Endothelial cell of umbilical vein (primary cell): Measurements from ENCODE around the gene SAMD4B. TPM values are rescaled to one million over a fixed set of nuclear protein-coding genes. Genes with fewer than 3 reads are reported as not detected.

Experiments
- BruUV-seq: library from RNA; stranded (reverse); fragments of 400-500 nt; replicated peaks from 2 replicates; lab custom pipeline; 2021; lab: Mats Ljungman, UMichigan
- CTCF ChIA-PET: fragments of 300-600, 350-600 bp; sonication (Branson Sonifier 250); formaldehyde crosslinking; loops from one replicate; lab custom pipeline; 2021; ENCODE audit warnings: antibody characterized with exemption, inconsistent platforms; lab: Charles Lee
- POLR2A ChIA-PET: fragments of 300-600, 350-600 bp; sonication (Branson Sonifier 250); formaldehyde crosslinking; loops from one replicate; lab custom pipeline; 2021; ENCODE audit warnings: antibody characterized with exemption, inconsistent platforms; lab: Charles Lee
- DNase-seq: peaks from one replicate; pipeline ENCODE4 v3.0.0-alpha.2; 2011; ENCODE audit warnings: low read depth, low spot score
- FAIRE-seq: peaks from 2 replicates; lab custom pipeline; 2011; peaks lifted over from hg19 to GRCh38; lab: Jason Lieb, UNC
- H2AFZ ChIP-seq: 2 replicates; pipeline ENCODE4 v1.6.0; 2012; ENCODE audit warnings: low read depth, low read length, control low read depth, inconsistent platforms
- H3K27ac ChIP-seq: 2 replicates; pipeline ENCODE4 v1.5.1; 2011; ENCODE audit warnings: low read depth, mild to moderate bottlenecking, control low read depth, low read length, moderate library complexity; ENCODE audit not compliant: insufficient read depth
- H3K27me3 ChIP-seq, 2 experiments: 2 replicates each; pipeline versions ENCODE4 v1.6.0 to v1.6.1; 2011; ENCODE audit warnings: low read length in 2 of 2, mixed read lengths in 1 of 2; ENCODE audit not compliant: control insufficient read depth in 2 of 2, insufficient read depth in 2 of 2
- H3K36me3 ChIP-seq, 2 experiments: 2 replicates in 1 of 2; 3 replicates in 1 of 2; pipeline ENCODE4 v1.5.1; 2011; ENCODE audit warnings: low read length in 2 of 2, mild to moderate bottlenecking in 1 of 2, moderate library complexity in 1 of 2; ENCODE audit not compliant: control insufficient read depth in 2 of 2, insufficient read depth in 2 of 2; ENCODE audit errors: extremely low read depth in 1 of 2
- H3K4me1 ChIP-seq: 3 replicates; pipeline ENCODE4 v1.5.1; 2011; ENCODE audit warnings: mild to moderate bottlenecking, low read length; ENCODE audit not compliant: control insufficient read depth, insufficient read depth; ENCODE audit errors: extremely low read depth
- H3K4me2 ChIP-seq: 2 replicates; pipeline ENCODE4 v1.6.1; 2011; ENCODE audit warnings: low read length, control low read depth, mixed read lengths; ENCODE audit not compliant: insufficient read depth
- H3K4me3 ChIP-seq, 3 experiments: fragments of 200-600 bp in 1 of 3; sonication (generic), shearing (Covaris generic) in 1 of 3; replicated peaks in 1 of 3; 2 replicates each; pipeline ENCODE4 v1.5.1; 2011 to 2016; ENCODE audit warnings: control low read depth in 3 of 3, low read length in 3 of 3, mild to moderate bottlenecking in 2 of 3, inconsistent platforms in 1 of 3, low read depth in 1 of 3, moderate library complexity in 1 of 3; ENCODE audit not compliant: insufficient read depth in 1 of 3
- H3K79me2 ChIP-seq: 2 replicates; pipeline ENCODE4 v1.6.0; 2012; ENCODE audit warnings: low read length, inconsistent platforms; ENCODE audit not compliant: control insufficient read depth, insufficient read depth
- H3K9ac ChIP-seq: replicated peaks from 2 replicates; pipeline ENCODE3; 2011; ENCODE audit warnings: low read length, control low read depth; ENCODE audit not compliant: insufficient read depth; ENCODE audit errors: extremely low read depth
- H3K9me1 ChIP-seq: replicated peaks from 3 replicates; pipeline ENCODE4 v1.6.0; 2011; ENCODE audit warnings: mild to moderate bottlenecking, low read length; ENCODE audit not compliant: control insufficient read depth, insufficient read depth; ENCODE audit errors: extremely low read depth
- H3K9me3 ChIP-seq: replicated peaks from 2 replicates; pipeline ENCODE4 v1.5.1; 2012; ENCODE audit warnings: low read length, inconsistent platforms; ENCODE audit not compliant: control insufficient read depth, insufficient read depth
- H4K20me1 ChIP-seq: replicated peaks from 2 replicates; pipeline ENCODE3; 2011; ENCODE audit warnings: mild to moderate bottlenecking, low read length; ENCODE audit not compliant: control insufficient read depth, insufficient read depth; ENCODE audit errors: extremely low read depth
- CTCF ChIP-seq, 2 donors: IDR thresholded peaks; 1 replicate in 1 of 2; 2 replicates in 1 of 2; pipeline ENCODE4 v1.5.1; 2011; ENCODE audit warnings: low read length in 2 of 2, mild to moderate bottlenecking in 2 of 2, moderate library complexity in 2 of 2, control low read depth in 1 of 2, inconsistent platforms in 1 of 2, low read depth in 1 of 2; ENCODE audit not compliant: insufficient read depth in 1 of 2; ENCODE audit errors: extremely low read depth in 1 of 2
- FOS ChIP-seq: IDR thresholded peaks from 2 replicates; pipeline ENCODE4 v1.6.1; 2011; ENCODE audit warnings: mild to moderate bottlenecking, low read length, moderate library complexity, borderline replicate concordance; ENCODE audit not compliant: insufficient read depth
- GATA2 ChIP-seq: IDR thresholded peaks from 2 replicates; pipeline ENCODE4 v1.7.0; 2011; ENCODE audit warnings: low read depth, mild to moderate bottlenecking, moderate library complexity, mixed read lengths, low read length; ENCODE audit not compliant: insufficient read length, insufficient read depth
- dilution Hi-C: fragments of 300-500 bp; cut with MboI; formaldehyde crosslinking; loops from one replicate; pipeline ENCODE4 v1.15.0; 2019; ENCODE audit warnings: low sequenced_read_pairs; ENCODE audit not compliant: extremely low pct_ligation_motif_present
- intact Hi-C: fragments of 100-400 bp; cut with micrococcal nuclease; formaldehyde crosslinking; loops from one replicate; pipeline ENCODE4 v1.10.0; 2022
- polyA plus RNA-seq, 4 experiments: library from polyadenylated mRNA; depleted of rRNA in 3 of 4; stranded (reverse) in 3 of 4; unstranded in 1 of 4; fragments of >200 nt; gene quantifications; 2 replicates each; pipeline versions ENCODE4 v1.2.1 to v1.2.3, GENCODE V29; 2011 to 2012; ENCODE audit warnings: missing spikeins in 1 of 4
- total RNA-seq: library from RNA; stranded (reverse); gene quantifications from 2 replicates; pipeline ENCODE4 v1.2.3, GENCODE V29; 2021

SAMD4B gene
- total and polyA plus RNA-seq, 2 donors (not counting 3 experiments of a cell fraction or from before 2014, with no cell fraction given): 82.1 to 84.2 TPM

- POLR2A ChIA-PET: no interaction called here
- Histone ChIP-seq H2AFZ (no peak overlapping the region), H3K4me3 (peak overlapping the region in 2 of 3 experiments; percentile 83 to 84), H3K79me2 (peaks cover 11% of the 10 kb centered on the region), H3K27ac (no peak overlapping the region), H3K36me3 (peaks cover 7 to 36% of the 10 kb centered on the region in 2 experiments), H3K4me1 (peaks cover 9% of the 10 kb centered on the region), H3K9me1 (no peaks in the 10 kb centered on the region), H3K4me2 (peak overlapping the region; percentile 86), H3K27me3 (no peaks in the 10 kb centered on the region), H3K9ac (peak overlapping the region; percentile 89), H3K9me3 (no peaks in the 10 kb centered on the region), H4K20me1 (no peaks in the 10 kb centered on the region)
- DNase-seq (no peak), FAIRE-seq (no peak)
- BruUV-seq: no TSS peak
- intact Hi-C loops (loop anchor here (5.0 kb wide), 1 partner anchor 263 kb away; the partner anchor contains the start of gene PAK4), dilution Hi-C loops (no loop called here)
- TF ChIP-seq GATA2: no peak
- no peak for TF ChIP-seq CTCF (IDR thresholded peaks at IDR 0.05; ENCODE audit: extremely low read depth in 1 of 2, insufficient read depth in 1 of 2, low read depth in 1 of 2, low read length in 2 of 2)
- no peak for TF ChIP-seq FOS
- CTCF ChIA-PET: interaction anchor here (2.0 kb wide), 1 partner anchor 268 kb away, joined by 7 read pairs; no protein-coding TSS in a partner anchor
Observed at GRCh38 chr19:39389631-39390414, 47.6 kb downstream of the SAMD4B start.
